Vagina (tissue), 2 donors: ENCODE data around the gene MRM2.

Source experiments
- CTCF ChIP-seq, 3 experiments: fragments of 450-650 bp in 2 of 3; fragments of 200-600 bp in 1 of 3; sonication (generic) in 1 of 3; IDR thresholded peaks; one replicate each; pipeline ENCODE4 v1.5.1; 2017 to 2019; ENCODE audit warnings: antibody characterized with exemption in 3 of 3, mild to moderate bottlenecking in 2 of 3, moderate library complexity in 2 of 3
- POLR2A ChIP-seq, 2 donors: fragments of 450-650 bp; IDR thresholded peaks; one replicate each; pipeline ENCODE4 v1.6.1; 2017; ENCODE audit warnings: antibody characterized with exemption in 2 of 2, mild to moderate bottlenecking in 2 of 2, moderate library complexity in 2 of 2
- POLR2AphosphoS5 ChIP-seq, 2 donors: sonication (generic); formaldehyde crosslinking; IDR thresholded peaks; one replicate each; pipeline ENCODE4 v1.9.0; 2017; ENCODE audit warnings: antibody characterized with exemption in 2 of 2, mild to moderate bottlenecking in 2 of 2, low read depth in 1 of 2; ENCODE audit not compliant: insufficient read depth in 1 of 2

- TF ChIP-seq POLR2AphosphoS5 (IDR thresholded peaks at IDR 0.05; ENCODE audit: insufficient read depth in 1 of 2, low read depth in 1 of 2), result no peak
- TF ChIP-seq CTCF (IDR thresholded peaks at IDR 0.05), result no peak
- TF ChIP-seq POLR2A (IDR thresholded peaks at IDR 0.05), result no peak
Observed at GRCh38 chr7:2200584-2200980, 41.4 kb downstream of the MRM2 start.
